Epithelial cell of esophagus (primary cell): Measurements from ENCODE around the gene PARD3B.
A peak's percentile ranks its signal among the peaks of the same experiment; 100 is the strongest.

ENCODE experiments used
- DNase-seq: peaks from one replicate; pipeline ENCODE4 v3.0.0; 2010; ENCODE audit warnings: low read depth
- H3K4me3 ChIP-seq: 2 replicates; pipeline ENCODE4 v1.5.1; 2011; ENCODE audit warnings: mild to moderate bottlenecking, low read length, control low read depth
- CTCF ChIP-seq: IDR thresholded peaks from 2 replicates; pipeline ENCODE4 v1.5.1; 2011; ENCODE audit warnings: low read depth, mild to moderate bottlenecking, low read length, control low read depth, inconsistent platforms; ENCODE audit not compliant: insufficient read depth; ENCODE audit errors: missing control alignments

PARD3B gene

DNA sequence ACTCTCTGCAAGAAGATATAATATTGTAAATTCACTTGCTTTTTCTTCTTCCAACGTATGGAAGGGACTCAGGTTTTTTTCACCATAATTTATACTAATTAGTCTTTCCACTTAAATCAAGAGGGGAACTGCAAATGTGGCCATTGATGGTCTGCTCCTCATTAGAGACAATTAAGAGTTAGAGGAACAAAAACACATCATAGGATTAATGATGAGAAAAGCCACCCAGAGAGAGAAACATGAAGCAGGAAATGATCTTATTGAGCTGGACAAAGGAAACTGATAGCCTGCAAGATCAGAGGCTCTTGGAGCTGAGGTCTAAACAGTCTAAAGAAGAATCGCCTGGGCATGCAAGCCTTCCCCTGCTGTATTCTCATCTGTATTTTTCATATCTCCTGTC is 985.8 kb downstream of the PARD3B start:
- TF ChIP-seq CTCF = no peak
- DNase-seq = no peak
- H3K4me3 ChIP-seq = no peak overlapping the region

GRCh38 chr2:205531489-205532148 is 986.3 kb downstream of the PARD3B start:
- no peak for TF ChIP-seq CTCF
- DNase-seq = no peak
- no peak overlapping the region for H3K4me3 ChIP-seq

GRCh38 chr2:205535001-205535400 is 989.7 kb downstream of the PARD3B start:
- DNase-seq = no peak
- H3K4me3 ChIP-seq = no peak overlapping the region
- TF ChIP-seq CTCF = no peak

GRCh38 chr2:205539603-205540002 is 994.3 kb downstream of the PARD3B start:
- peak; percentile 4 for TF ChIP-seq CTCF
- H3K4me3 ChIP-seq = no peak overlapping the region
- DNase-seq = peak; percentile 11

DNA sequence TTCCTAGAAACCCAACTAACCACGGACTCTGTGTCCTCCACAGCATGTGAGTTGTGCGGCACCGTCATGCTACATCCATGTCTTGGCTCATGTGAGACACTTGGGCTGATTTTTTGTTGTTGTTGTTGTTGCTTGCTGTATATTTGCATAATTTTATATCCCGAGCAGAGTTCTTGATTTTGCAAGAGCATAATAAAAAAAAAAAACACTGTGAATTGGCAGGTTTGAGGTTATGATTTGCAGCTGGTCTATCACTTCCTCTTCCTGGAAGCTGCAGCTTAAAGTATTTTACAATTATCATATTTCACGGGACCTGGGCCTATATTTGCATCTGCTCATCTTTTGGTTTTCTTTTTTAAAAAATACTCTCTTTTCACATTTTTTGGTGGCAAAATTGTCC is 994.8 kb downstream of the PARD3B start:
- no peak overlapping the region for H3K4me3 ChIP-seq
- TF ChIP-seq CTCF = no peak
- DNase-seq = no peak

DNA sequence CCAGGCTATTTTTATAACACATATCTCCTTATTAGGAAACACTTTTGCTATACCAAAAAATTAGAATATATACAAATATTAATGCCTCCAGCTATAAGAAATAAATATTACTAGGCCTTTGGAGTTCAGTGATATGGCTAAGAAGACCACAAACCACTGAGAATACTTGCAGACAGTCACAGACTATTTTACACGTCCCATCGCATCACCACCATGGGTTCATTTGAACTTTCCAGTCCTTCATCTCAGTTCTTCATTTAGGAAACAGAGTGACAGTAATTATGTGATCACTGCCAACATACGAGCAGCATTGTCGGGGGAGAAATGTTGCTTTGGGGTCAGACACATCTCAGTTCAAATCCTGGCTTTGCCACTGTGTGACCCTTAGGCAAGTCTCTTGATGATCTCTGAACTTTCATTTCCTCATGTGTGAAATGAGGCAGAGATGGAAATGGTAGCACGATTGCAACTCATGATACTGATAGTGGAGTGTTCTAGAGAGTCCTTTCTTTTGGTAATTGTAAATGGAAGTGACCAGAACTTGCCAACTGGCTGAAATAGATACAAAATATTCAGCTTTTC is 998.1 kb downstream of the PARD3B start:
- TF ChIP-seq CTCF = no peak
- H3K4me3 ChIP-seq = no peak overlapping the region
- DNase-seq = no peak
